Mesenteric fat pad (tissue), 1 donor: Measurements from ENCODE around the gene DPM3. TPM values are rescaled to one million over a fixed set of nuclear protein-coding genes. Genes with fewer than 3 reads are reported as not detected.
"Not testable (repeated sequence)": the region's sequence is repeated elsewhere in the genome, so short reads cannot be mapped to it uniquely, and the experiment has no call there.

Experiments
- DNase-seq: peaks from one replicate; pipeline ENCODE4 v3.0.0-alpha.2; 2020; ENCODE audit warnings: low spot score
- total RNA-seq: library from RNA; stranded (reverse); fragmentation: NEBNext Ultra II Directional; extraction: Animal tissue kit (Norgen Biotek cat#: 25700); gene quantifications from one replicate; pipeline ENCODE4 v1.2.1, GENCODE V29; 2021
- donor health status: DM: yes; HTN: yes; CAD: no.

The DPM3 gene
- total RNA-seq, 1 donor from 2014 or later, result 76.2 TPM

DNA sequence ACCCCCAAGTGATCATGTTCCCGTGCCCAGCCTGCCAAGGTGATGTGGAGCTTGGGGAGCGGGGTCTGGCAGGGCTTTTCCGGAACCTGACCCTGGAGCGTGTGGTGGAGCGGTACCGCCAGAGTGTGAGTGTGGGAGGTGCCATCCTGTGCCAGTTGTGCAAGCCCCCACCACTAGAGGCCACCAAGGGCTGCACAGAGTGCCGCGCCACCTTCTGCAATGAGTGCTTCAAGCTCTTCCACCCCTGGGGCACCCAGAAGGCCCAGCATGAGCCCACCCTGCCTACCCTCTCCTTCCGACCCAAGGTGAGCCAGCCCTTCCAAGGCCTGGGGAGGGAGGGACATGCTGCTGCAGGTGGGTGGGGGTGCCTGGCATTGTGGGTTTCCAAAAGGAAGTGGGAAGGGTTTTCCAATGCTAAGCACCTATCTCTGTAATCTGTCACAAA is 35.6 kb upstream of the DPM3 start:
- peak; percentile 69 for DNase-seq

- peak; percentile 76 for DNase-seq
Measured at GRCh38 chr1:155175281-155175926, 35.1 kb upstream of the DPM3 start.

DNA sequence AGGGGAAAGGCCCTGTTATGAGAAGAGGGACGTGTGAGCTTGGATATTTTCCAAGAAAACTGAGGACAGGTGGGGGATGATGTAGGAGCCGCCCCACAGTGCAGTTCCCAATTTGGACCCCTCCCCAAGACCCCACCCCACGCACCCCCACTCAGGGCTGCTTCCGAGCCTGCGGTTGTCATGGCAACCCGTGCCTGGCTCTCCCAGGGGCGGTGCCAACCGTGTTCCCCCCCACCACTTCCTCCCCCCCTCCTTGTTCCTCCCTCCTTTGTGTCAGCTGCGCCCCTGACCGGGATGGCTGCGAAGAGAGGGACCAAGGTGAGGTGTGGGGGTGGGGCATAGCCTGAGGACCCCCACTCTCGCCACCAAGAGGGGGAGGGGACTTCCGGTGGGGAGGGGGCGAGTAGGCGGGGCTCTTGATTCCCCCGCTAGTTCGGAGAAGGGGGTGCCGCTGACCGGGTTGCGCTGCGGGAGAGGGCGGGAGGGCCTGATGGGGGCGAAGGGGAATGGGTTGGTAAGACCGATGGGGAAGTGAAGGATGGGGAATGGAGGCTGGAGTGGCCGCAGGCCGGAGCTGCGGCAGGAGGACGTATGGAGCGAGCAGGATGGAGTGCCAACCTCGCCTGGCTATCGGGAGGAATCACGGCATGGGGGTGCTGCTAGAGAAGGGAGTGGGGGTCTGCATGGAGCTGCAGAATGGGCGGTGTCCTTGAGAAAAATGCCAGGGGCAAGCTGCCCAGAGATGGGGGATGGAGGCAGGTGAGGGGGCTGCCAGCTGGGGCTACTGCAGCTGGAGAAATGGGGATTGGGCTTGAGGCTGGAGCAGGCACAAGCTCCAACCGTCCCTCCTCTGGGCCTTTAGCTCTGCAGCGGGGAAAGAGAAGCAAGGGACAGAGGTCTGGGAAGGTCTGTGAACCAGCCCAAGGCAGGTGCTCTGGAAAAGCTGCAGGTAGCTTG is 34.3 kb upstream of the DPM3 start:
- DNase-seq, result peak; percentile 72

DNA sequence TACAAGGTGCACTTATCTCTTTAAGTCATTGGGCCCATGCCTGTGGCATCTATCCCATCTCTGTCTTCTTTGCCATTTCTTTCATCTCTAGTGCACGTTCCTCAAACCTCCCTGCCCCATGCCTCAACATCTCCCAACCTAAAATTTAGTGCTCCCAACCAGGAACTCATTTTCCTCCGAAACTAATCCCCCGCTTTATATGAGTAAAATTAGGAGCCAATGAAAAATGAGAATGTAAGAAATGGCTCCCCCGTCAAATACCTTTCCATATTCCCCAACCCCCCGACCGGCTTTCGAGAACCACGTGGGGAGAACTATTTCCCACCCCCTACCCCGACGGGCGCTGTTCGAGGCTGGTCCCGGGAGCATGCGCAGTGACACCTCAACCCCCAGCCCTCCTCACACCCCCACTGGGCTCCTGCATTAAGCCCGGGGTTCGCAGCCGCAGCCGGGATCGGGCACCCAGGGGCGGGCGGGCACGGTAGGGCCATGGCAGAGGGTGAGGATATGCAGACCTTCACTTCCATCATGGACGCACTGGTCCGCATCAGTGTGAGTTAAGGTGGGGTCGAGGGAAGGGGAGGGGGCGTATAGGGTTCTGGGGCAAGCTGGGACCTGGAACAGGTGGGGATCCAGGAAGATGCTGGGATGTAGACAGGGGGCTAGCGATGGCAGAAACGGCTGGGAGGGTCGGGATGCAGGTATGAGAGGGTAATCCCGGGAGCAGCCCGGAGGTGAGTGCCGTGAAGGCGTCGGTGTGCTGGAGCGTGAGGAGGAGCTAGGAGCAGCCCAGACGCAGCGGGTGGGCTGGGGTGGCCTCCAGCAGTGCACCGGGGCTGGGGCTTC is 33.4 kb upstream of the DPM3 start, which contains the start of gene TRIM46:
Gene TRIM46 (plus strand): TSS at position 372 of the 846 bp plus-strand sequence. CDS start 118 bp downstream, at position 490.
- peak; percentile 87 for DNase-seq

DNA sequence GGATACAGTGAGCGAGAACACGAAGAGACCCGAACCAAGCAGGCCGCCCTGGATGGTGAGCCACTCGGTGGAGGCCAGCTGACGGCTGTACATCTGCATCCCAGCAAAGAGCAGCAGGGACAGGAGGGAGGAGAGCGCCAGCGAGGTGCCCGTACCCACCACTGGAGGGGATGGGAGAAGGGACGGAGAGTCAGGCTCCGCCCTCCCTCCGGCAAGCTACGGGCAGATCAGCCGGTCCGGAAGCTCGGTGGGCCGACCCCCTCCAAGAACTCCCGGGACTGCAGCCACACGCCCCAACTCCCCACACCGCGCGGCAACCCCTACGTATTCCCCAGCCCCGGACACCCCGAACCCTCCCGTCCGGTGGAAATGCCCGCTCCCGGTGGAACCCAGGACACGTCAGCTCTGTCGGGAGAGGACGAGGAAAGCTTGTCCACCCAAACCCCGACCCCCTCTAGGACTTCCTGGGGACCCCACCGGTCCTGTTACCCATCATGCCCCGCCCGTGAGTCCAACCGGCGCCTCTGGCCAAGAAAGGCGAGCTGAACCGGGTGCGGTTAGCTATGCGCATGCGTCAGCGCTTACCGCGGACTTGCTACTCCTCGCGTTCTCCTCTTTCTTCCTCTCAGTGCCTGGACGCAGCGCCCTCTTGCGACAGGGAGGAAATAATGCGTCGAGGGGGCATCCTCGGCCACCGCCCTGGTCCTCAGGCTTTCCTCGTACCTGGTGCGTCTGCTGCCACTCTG is 32.6 kb upstream of the DPM3 start, which contains the start of gene KRTCAP2:
Gene KRTCAP2 (minus strand): TSS at position 573 of the 746 bp plus-strand sequence. CDS start 80 bp downstream, at position 493.
- DNase-seq, result peak; percentile 98

DNA sequence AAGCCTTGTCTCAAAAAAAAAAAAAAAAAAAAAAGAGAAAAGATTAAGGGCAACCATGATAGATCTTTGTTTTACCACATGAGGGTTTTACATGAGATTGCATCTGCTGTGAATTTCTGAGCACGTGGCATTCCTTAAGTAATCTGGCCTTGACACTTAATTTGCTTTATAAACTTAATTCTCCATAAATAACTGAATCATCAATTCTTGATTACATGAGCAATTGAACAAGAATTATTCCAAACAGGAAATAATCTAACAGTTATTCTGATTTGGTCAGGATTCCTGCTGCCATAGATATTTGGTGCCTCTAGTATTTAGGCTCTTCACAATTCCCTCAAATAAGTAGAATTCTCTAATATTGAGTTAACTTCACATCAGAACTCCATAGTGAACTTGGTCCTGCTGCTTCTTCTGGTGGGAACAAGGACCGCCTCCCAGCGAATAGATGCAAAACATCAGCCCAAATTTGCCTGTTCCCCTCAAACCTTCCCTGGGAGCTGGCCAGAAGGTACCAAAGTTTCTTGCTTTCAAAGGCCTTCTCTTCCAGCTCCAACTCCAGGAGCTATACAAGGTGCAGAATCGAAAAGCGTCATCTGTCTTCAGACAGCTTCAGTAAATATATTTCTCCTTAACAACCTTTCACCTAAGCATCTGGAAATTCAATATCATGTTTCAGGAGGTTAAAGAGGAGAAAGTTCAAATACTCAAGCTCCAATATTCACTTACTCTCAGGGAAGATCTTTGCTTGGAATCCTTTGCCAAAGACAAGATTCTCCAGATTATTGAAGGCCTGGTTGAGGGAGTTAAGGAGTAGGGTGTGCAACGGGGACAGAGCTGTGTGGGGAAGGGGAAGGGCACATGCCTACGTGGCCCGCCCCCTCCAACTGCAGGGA is 31.8 kb upstream of the DPM3 start:
- peak; percentile 2 for DNase-seq

DNA sequence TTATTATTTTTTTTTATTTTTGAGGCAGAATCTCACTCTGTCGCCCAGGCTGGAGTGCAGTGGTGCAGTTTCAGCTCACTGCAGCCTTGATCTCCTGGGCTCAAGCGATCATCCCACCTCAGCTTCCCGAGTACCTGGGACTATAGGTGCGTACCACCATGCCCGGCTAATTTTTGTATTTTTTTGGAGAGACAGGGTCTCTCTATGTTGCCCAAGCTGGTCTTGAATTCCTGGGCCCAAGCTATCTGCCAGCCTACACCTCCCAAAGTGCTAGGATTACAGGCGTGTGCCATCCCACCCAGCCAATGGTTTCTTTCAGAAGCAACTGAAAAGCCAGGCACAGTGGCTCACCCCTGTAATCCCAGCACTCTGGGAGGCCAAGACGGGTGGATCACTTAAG is 30.5 kb upstream of the DPM3 start:
- peak; percentile 43 for DNase-seq

DNA sequence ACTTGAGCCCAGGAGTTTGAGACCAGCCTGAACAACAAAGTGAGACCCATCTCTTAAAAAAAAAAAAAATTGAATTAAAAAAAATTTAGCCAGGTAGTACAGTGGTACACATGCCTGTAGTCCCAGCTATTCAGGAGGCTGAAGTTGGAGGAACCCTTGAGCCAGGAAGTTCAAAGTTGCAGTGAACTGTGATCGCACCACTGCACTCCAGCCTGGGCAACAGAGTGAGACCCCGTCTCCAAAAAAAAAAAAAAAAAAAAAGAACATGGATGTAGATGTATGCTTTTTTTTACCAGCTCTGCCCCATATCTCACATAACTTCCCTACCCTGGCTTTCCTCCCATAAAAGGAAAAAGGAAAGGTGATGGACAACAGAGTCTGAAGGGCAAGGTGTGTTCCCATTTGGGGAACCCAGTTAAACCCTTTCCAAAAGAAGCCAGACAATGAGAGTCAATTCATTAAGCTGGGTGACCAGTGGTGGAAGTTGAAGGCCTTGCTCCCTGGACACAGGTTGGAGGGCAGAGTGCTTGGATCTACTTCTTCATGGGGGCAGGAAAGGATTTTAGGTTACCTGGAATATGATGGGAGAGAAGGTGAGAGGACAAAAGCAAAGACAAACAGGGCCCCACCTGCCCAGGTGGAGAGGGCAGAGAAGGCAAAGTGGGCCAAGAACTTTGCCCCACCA is 29.9 kb upstream of the DPM3 start:
- DNase-seq, result peak; percentile 11

- DNase-seq, result peak; percentile 39
Measured at GRCh38 chr1:155169541-155169940, 29.2 kb upstream of the DPM3 start.

GRCh38 chr1:155168456-155169210 is 28.3 kb upstream of the DPM3 start:
- DNase-seq, result peak; percentile 37

GRCh38 chr1:155168105-155168445 is 27.7 kb upstream of the DPM3 start:
- not testable (repeated sequence) for DNase-seq

DNA sequence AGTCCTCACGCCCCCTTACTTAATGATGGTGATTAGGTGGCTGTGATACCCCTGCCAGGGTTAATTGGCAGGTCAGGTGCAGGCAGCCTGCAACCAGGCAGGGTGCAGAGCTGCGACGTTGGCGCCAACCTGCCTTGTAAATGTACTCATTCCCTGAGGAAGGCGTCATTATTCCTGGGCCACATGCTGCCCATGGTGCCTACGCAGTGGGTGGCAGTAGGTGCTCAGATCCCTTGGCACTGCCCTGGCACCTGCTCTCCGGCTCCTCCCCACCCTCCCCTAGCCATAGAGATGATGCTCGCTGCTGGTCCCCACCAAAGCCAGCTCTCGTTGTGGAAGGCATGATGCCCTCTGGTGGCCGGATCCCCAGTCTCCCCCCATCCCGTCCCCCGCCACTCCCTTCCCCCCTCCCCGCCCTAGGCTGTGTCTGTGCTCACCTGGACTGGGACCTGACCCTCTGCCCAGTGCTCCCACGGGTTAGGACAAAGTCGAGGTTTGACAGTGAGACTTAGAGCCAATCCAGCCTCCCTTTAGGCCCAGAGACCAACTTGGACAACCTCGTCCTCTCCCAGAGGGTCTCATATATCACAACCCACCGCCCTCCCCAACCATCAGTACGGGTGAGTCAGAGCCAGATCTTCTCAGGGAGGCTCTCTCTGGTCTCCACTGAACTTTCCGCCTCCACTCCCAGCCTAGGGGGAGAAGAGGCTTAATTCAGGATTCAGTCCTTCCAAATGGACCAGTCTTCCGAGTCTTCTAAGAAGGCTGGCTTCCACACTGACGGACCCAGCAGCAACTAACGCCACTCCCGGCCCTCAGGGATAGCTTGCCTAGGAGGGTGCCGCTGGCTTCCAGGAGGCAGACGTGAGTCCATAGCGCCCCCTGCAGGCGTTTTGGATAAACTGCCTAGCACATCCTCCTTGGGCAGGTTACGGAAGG is 27.1 kb upstream of the DPM3 start:
- peak; percentile 96 for DNase-seq

DNA sequence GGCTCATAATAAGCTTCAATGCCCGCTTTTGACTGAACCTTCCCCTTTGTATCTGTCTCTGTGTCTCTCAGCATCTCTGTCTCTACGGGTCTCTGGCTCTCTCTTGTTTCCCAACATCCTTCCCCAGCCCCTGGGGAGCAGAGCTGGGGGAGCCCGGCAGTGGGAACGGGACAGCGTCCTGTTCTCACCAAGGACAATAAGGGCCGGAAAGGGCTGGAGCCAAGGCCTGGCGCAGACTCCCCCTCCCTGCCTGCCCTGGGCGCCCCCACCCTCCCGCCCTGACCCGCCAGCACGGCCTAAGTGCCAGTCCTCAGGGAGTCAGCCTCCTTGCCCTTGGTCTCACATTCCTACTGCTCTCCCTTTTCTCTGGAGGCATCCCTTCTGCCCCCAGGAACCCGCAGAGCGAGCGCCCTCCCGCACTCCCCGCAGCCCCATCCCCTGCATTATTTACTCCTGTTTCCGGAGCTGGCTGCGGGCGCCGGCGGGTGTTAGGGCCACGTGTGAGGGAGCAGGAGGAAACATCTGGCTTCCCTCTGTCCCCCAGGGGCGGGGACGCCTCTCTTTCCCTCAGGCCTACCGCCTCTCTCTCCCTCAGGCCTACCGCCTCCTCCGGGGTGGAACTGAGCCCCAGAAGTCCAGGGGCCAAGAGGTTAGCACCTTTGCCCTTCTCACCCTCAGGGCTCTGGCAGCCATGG is 26.3 kb upstream of the DPM3 start:
- DNase-seq, result peak; percentile 89

- peak; percentile 89 for DNase-seq
Measured at GRCh38 chr1:155166051-155166470, 25.7 kb upstream of the DPM3 start.

DNA sequence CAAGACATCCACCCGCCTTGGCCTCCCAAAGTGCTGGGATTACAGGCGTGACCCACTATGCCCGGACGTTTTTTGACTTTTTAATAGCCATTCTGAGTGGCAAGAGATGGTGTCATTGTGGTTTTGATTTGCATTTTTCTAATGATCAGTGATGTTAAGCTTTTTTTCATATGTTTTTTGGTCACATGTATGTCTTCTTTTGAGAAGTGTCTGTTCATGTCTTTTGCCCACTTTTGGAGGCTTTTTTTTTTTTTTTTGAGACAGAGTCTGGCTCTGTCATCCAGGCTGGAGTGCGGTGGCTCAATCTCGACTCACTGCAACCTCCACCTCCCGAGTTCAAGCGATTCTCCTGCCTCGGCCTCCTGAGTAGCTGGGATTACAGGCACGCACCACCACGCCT is 24.3 kb upstream of the DPM3 start:
- DNase-seq, result not testable (repeated sequence)

- not testable (repeated sequence) for DNase-seq
Measured at GRCh38 chr1:155163785-155164184, 23.5 kb upstream of the DPM3 start.
